ENCODE data around the gene SLC9A5.

Gene SLC9A5

GRCh38 chr16:67248401-67249177, at the start of gene SLC9A5:
TSS of gene SLC9A5 (plus strand) at chr16:67248979. CDS start at chr16:67249015, 36 bp downstream.
- DNase-seq, result peak; percentile 34

GRCh38 chr16:67199011-67199807, 49.6 kb upstream of the SLC9A5 start, which contains the start of gene ELMO3:
TSS of gene ELMO3 (plus strand) at chr16:67199131. CDS start at chr16:67199327, 196 bp downstream.
- no peak for DNase-seq

GRCh38 chr16:67199808-67200198, 49.0 kb upstream of the SLC9A5 start:
- DNase-seq, result no peak

- no peak for DNase-seq
Observed at GRCh38 chr16:67200491-67200890, 48.3 kb upstream of the SLC9A5 start.

- no peak for DNase-seq
Observed at GRCh38 chr16:67201411-67202345, 47.1 kb upstream of the SLC9A5 start.

- DNase-seq, result no peak
Observed at GRCh38 chr16:67202426-67202825, 46.4 kb upstream of the SLC9A5 start.

GRCh38 chr16:67202956-67203493, 45.8 kb upstream of the SLC9A5 start:
- DNase-seq, result no peak

- no peak for DNase-seq
Observed at GRCh38 chr16:67204076-67204475, 44.7 kb upstream of the SLC9A5 start.

GRCh38 chr16:67206129-67206837, 42.5 kb upstream of the SLC9A5 start:
- DNase-seq, result no peak

GRCh38 chr16:67206838-67207248, 41.9 kb upstream of the SLC9A5 start:
- no peak for DNase-seq

- no peak for DNase-seq
Observed at GRCh38 chr16:67207249-67208091, 41.3 kb upstream of the SLC9A5 start.

- DNase-seq, result no peak
Observed at GRCh38 chr16:67208154-67208896, 40.5 kb upstream of the SLC9A5 start.

- no peak for DNase-seq
Observed at GRCh38 chr16:67209565-67209964, 39.2 kb upstream of the SLC9A5 start.

- no peak for DNase-seq
Observed at GRCh38 chr16:67210069-67210937, 38.5 kb upstream of the SLC9A5 start.

- no peak for DNase-seq
Observed at GRCh38 chr16:67211674-67212073, 37.1 kb upstream of the SLC9A5 start.

GRCh38 chr16:67212766-67213165, 36.0 kb upstream of the SLC9A5 start:
- no peak for DNase-seq

- no peak for DNase-seq
Observed at GRCh38 chr16:67213197-67214019, 35.4 kb upstream of the SLC9A5 start.

- DNase-seq, result no peak
Observed at GRCh38 chr16:67215706-67216105, 33.1 kb upstream of the SLC9A5 start.

Measured in activated CD4-positive, alpha-beta T cell treated with anti-CD3 and anti-CD28 coated beads, Interleukin-10, Interleukin-2, amounts not matched to agents 100 ng/mL and 50 ng/mL, durations not matched to agents 16 hours and 8 hours (primary cell).